ENCODE data around the gene SH3BGRL.
"Not testable (repeated sequence)": the region's sequence is repeated elsewhere in the genome, so short reads cannot be mapped to it uniquely, and the experiment has no call there.

SH3BGRL gene

GRCh38 chrX:81308086-81308829 lies 106.4 kb downstream of the SH3BGRL start:
- Histone ChIP-seq H3K27ac (ENCODE audit: insufficient read depth in 1 of 2, low read depth in 1 of 2, low read length in 2 of 2, poor library complexity in 1 of 2, severe bottlenecking in 2 of 2) (no peak overlapping the region), H3K4me1 (ENCODE audit: control extremely low read depth in 1 of 4, control insufficient read depth in 4 of 4, insufficient read depth in 4 of 4, low read length in 3 of 4) (no peaks in the 10 kb centered on the region), H3K4me3 (ENCODE audit: control insufficient read depth in 1 of 7, extremely low read depth in 1 of 7, insufficient read depth in 4 of 7, low read depth in 2 of 7, low read length in 6 of 7) (no peak overlapping the region), H3K27me3 (replicated peaks in 2 of 5; ENCODE audit: control insufficient read depth in 4 of 5, insufficient read depth in 5 of 5, low read length in 4 of 5) (no peaks in the 10 kb centered on the region), H3K9me3 (ENCODE audit: control extremely low read depth in 1 of 5, control insufficient read depth in 4 of 5, insufficient read depth in 2 of 5, low read depth in 1 of 5, low read length in 4 of 5) (peaks cover 0 to 5% (median 0%) of the 10 kb centered on the region in 5 experiments), H3K36me3 (ENCODE audit: control insufficient read depth in 4 of 4, insufficient read depth in 4 of 4, low read length in 3 of 4) (no peaks in the 10 kb centered on the region)
- WGBS (ENCODE audit: insufficient coverage): 83% methylated on average over 6 of the region's 7 CpGs
- POLR2A ChIA-PET: no interaction called here
- DNase-seq: peak in 2 of 3 donors; percentile 29 to 59
- CTCF ChIA-PET: no interaction called here

- DNase-seq: no peak
- no peaks in the 10 kb centered on the region for H3K27me3 ChIP-seq (replicated peaks in 2 of 5; ENCODE audit: control insufficient read depth in 4 of 5, insufficient read depth in 5 of 5, low read length in 4 of 5)
- WGBS (ENCODE audit: insufficient coverage): 60% methylated on average over 3 of the region's 5 CpGs
- H3K4me3 ChIP-seq (ENCODE audit: control insufficient read depth in 1 of 7, extremely low read depth in 1 of 7, insufficient read depth in 4 of 7, low read depth in 2 of 7, low read length in 6 of 7): no peak overlapping the region
- no peak overlapping the region for H3K27ac ChIP-seq (ENCODE audit: insufficient read depth in 1 of 2, low read depth in 1 of 2, low read length in 2 of 2, poor library complexity in 1 of 2, severe bottlenecking in 2 of 2)
- H3K36me3 ChIP-seq (ENCODE audit: control insufficient read depth in 4 of 4, insufficient read depth in 4 of 4, low read length in 3 of 4): peaks cover 0 to 7% (median 0%) of the 10 kb centered on the region in 4 experiments
- ChIA-PET CTCF (no interaction called here), POLR2A (no interaction called here)
- no peaks in the 10 kb centered on the region for H3K4me1 ChIP-seq (ENCODE audit: control extremely low read depth in 1 of 4, control insufficient read depth in 4 of 4, insufficient read depth in 4 of 4, low read length in 3 of 4)
- no peaks in the 10 kb centered on the region for H3K9me3 ChIP-seq (ENCODE audit: control extremely low read depth in 1 of 5, control insufficient read depth in 4 of 5, insufficient read depth in 2 of 5, low read depth in 1 of 5, low read length in 4 of 5)
Observed at GRCh38 chrX:81316163-81316562, 114.3 kb downstream of the SH3BGRL start.

GRCh38 chrX:81331653-81332052 lies 129.8 kb downstream of the SH3BGRL start:
- DNase-seq; H3K27me3 ChIP-seq (replicated peaks in 2 of 5; ENCODE audit: control insufficient read depth in 4 of 5, insufficient read depth in 5 of 5, low read length in 4 of 5); POLR2A ChIA-PET; H3K4me3 ChIP-seq (ENCODE audit: control insufficient read depth in 1 of 7, extremely low read depth in 1 of 7, insufficient read depth in 4 of 7, low read depth in 2 of 7, low read length in 6 of 7); H3K4me1 ChIP-seq (ENCODE audit: control extremely low read depth in 1 of 4, control insufficient read depth in 4 of 4, insufficient read depth in 4 of 4, low read length in 3 of 4); H3K36me3 ChIP-seq (ENCODE audit: control insufficient read depth in 4 of 4, insufficient read depth in 4 of 4, low read length in 3 of 4); CTCF ChIA-PET; H3K9me3 ChIP-seq (ENCODE audit: control extremely low read depth in 1 of 5, control insufficient read depth in 4 of 5, insufficient read depth in 2 of 5, low read depth in 1 of 5, low read length in 4 of 5); H3K27ac ChIP-seq (ENCODE audit: insufficient read depth in 1 of 2, low read depth in 1 of 2, low read length in 2 of 2, poor library complexity in 1 of 2, severe bottlenecking in 2 of 2): not testable (repeated sequence)
- no CpG with 5 or more reads among the region's 1 CpG for WGBS (ENCODE audit: insufficient coverage)

- H3K36me3 ChIP-seq (ENCODE audit: control insufficient read depth in 4 of 4, insufficient read depth in 4 of 4, low read length in 3 of 4): peaks cover 0 to 3% (median 0%) of the 10 kb centered on the region in 4 experiments
- ChIA-PET CTCF (no interaction called here), POLR2A (no interaction called here)
- no peak overlapping the region for H3K27ac ChIP-seq (ENCODE audit: insufficient read depth in 1 of 2, low read depth in 1 of 2, low read length in 2 of 2, poor library complexity in 1 of 2, severe bottlenecking in 2 of 2)
- no peak for DNase-seq
- WGBS (ENCODE audit: insufficient coverage): 76% methylated on average over 4 of the region's 4 CpGs
- H3K9me3 ChIP-seq (ENCODE audit: control extremely low read depth in 1 of 5, control insufficient read depth in 4 of 5, insufficient read depth in 2 of 5, low read depth in 1 of 5, low read length in 4 of 5): peaks cover 0 to 2% (median 0%) of the 10 kb centered on the region in 5 experiments
- no peak overlapping the region for H3K4me3 ChIP-seq (ENCODE audit: control insufficient read depth in 1 of 7, extremely low read depth in 1 of 7, insufficient read depth in 4 of 7, low read depth in 2 of 7, low read length in 6 of 7)
- H3K27me3 ChIP-seq (replicated peaks in 2 of 5; ENCODE audit: control insufficient read depth in 4 of 5, insufficient read depth in 5 of 5, low read length in 4 of 5): no peaks in the 10 kb centered on the region
- H3K4me1 ChIP-seq (ENCODE audit: control extremely low read depth in 1 of 4, control insufficient read depth in 4 of 4, insufficient read depth in 4 of 4, low read length in 3 of 4): no peaks in the 10 kb centered on the region
Observed at GRCh38 chrX:81336455-81337152, 134.7 kb downstream of the SH3BGRL start.

GRCh38 chrX:81337805-81338204 lies 135.9 kb downstream of the SH3BGRL start:
- Histone ChIP-seq H3K9me3 (ENCODE audit: control extremely low read depth in 1 of 5, control insufficient read depth in 4 of 5, insufficient read depth in 2 of 5, low read depth in 1 of 5, low read length in 4 of 5) (peaks cover 0 to 2% (median 0%) of the 10 kb centered on the region in 5 experiments), H3K36me3 (ENCODE audit: control insufficient read depth in 4 of 4, insufficient read depth in 4 of 4, low read length in 3 of 4) (peaks cover 0 to 3% (median 0%) of the 10 kb centered on the region in 4 experiments), H3K4me3 (ENCODE audit: control insufficient read depth in 1 of 7, extremely low read depth in 1 of 7, insufficient read depth in 4 of 7, low read depth in 2 of 7, low read length in 6 of 7) (no peak overlapping the region), H3K27me3 (replicated peaks in 2 of 5; ENCODE audit: control insufficient read depth in 4 of 5, insufficient read depth in 5 of 5, low read length in 4 of 5) (no peaks in the 10 kb centered on the region), H3K4me1 (ENCODE audit: control extremely low read depth in 1 of 4, control insufficient read depth in 4 of 4, insufficient read depth in 4 of 4, low read length in 3 of 4) (no peaks in the 10 kb centered on the region), H3K27ac (ENCODE audit: insufficient read depth in 1 of 2, low read depth in 1 of 2, low read length in 2 of 2, poor library complexity in 1 of 2, severe bottlenecking in 2 of 2) (no peak overlapping the region)
- ChIA-PET CTCF (no interaction called here), POLR2A (no interaction called here)
- WGBS (ENCODE audit: insufficient coverage): 80% methylated on average over 1 of the region's 3 CpGs
- DNase-seq: no peak

- no CpG with 5 or more reads among the region's 1 CpG for WGBS (ENCODE audit: insufficient coverage)
- H3K27ac ChIP-seq (ENCODE audit: insufficient read depth in 1 of 2, low read depth in 1 of 2, low read length in 2 of 2, poor library complexity in 1 of 2, severe bottlenecking in 2 of 2): no peak overlapping the region
- no peaks in the 10 kb centered on the region for H3K27me3 ChIP-seq (replicated peaks in 2 of 5; ENCODE audit: control insufficient read depth in 4 of 5, insufficient read depth in 5 of 5, low read length in 4 of 5)
- no peak overlapping the region for H3K4me3 ChIP-seq (ENCODE audit: control insufficient read depth in 1 of 7, extremely low read depth in 1 of 7, insufficient read depth in 4 of 7, low read depth in 2 of 7, low read length in 6 of 7)
- DNase-seq: no peak
- peaks cover 0 to 2% (median 0%) of the 10 kb centered on the region in 5 experiments for H3K9me3 ChIP-seq (ENCODE audit: control extremely low read depth in 1 of 5, control insufficient read depth in 4 of 5, insufficient read depth in 2 of 5, low read depth in 1 of 5, low read length in 4 of 5)
- POLR2A ChIA-PET: no interaction called here
- peaks cover 0 to 3% (median 0%) of the 10 kb centered on the region in 4 experiments for H3K36me3 ChIP-seq (ENCODE audit: control insufficient read depth in 4 of 4, insufficient read depth in 4 of 4, low read length in 3 of 4)
- CTCF ChIA-PET: no interaction called here
- no peaks in the 10 kb centered on the region for H3K4me1 ChIP-seq (ENCODE audit: control extremely low read depth in 1 of 4, control insufficient read depth in 4 of 4, insufficient read depth in 4 of 4, low read length in 3 of 4)
Observed at GRCh38 chrX:81338924-81339323, 137.0 kb downstream of the SH3BGRL start.

- CTCF ChIA-PET; H3K27ac ChIP-seq (ENCODE audit: insufficient read depth in 1 of 2, low read depth in 1 of 2, low read length in 2 of 2, poor library complexity in 1 of 2, severe bottlenecking in 2 of 2); H3K9me3 ChIP-seq (ENCODE audit: control extremely low read depth in 1 of 5, control insufficient read depth in 4 of 5, insufficient read depth in 2 of 5, low read depth in 1 of 5, low read length in 4 of 5); H3K27me3 ChIP-seq (replicated peaks in 2 of 5; ENCODE audit: control insufficient read depth in 4 of 5, insufficient read depth in 5 of 5, low read length in 4 of 5); H3K4me1 ChIP-seq (ENCODE audit: control extremely low read depth in 1 of 4, control insufficient read depth in 4 of 4, insufficient read depth in 4 of 4, low read length in 3 of 4); H3K4me3 ChIP-seq (ENCODE audit: control insufficient read depth in 1 of 7, extremely low read depth in 1 of 7, insufficient read depth in 4 of 7, low read depth in 2 of 7, low read length in 6 of 7); POLR2A ChIA-PET; DNase-seq; H3K36me3 ChIP-seq (ENCODE audit: control insufficient read depth in 4 of 4, insufficient read depth in 4 of 4, low read length in 3 of 4): not testable (repeated sequence)
- WGBS (ENCODE audit: insufficient coverage): 85% methylated on average over 14 of the region's 14 CpGs
Observed at GRCh38 chrX:81345296-81345695, 143.4 kb downstream of the SH3BGRL start.

Data from common myeloid progenitor, CD34-positive (primary cell).